ENCODE results near the gene WDFY1.
"Not testable (repeated sequence)": the region's sequence is repeated elsewhere in the genome, so short reads cannot be mapped to it uniquely, and the experiment has no call there.

GRCh38 chr2:223872772-223873171 lies 72.4 kb downstream of the WDFY1 start:
- not testable (repeated sequence) for TF ChIP-seq CTCF (IDR thresholded peaks at IDR 0.05; ENCODE audit: low read length); EZH2 (IDR thresholded peaks at IDR 0.05; ENCODE audit: borderline replicate concordance, low read length)
